ENCODE measurements around the gene CD9. TPM values are rescaled to one million over a fixed set of nuclear protein-coding genes. Genes with fewer than 3 reads are reported as not detected.

The CD9 gene
- polyA plus RNA-seq, 1 of the 3 experiments (the other 2 are of a cell fraction), result 76.6 TPM

DNA sequence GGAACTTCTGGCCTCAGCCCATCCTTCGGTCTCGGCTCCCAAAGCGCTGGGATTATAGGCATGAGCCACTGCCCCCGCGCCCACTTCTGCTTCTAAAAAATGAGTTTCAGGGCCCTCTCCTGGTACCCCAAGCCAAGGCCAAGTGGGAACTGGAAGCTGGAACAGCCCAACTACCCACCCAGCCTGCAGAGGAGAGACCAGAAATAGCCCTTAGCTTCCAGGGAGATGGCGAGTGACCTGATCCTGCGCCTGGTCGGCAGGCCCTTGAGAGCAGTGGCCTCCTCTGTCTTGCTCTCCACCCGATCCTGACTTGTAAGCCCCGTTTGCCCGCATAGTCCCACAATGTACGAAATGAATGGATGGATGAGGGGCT, 79.0 kb downstream of the CD9 start:
- Histone ChIP-seq H3K9me2 (no peaks in the 10 kb centered on the region), H3K27me3 (ENCODE audit: insufficient read depth) (no peaks in the 10 kb centered on the region), H4K20me1 (ENCODE audit: insufficient read depth) (no peaks in the 10 kb centered on the region), H3K4me2 (no peak overlapping the region; the same call in 1 of the 2 replicates), H3K9ac (peak overlapping the region; percentile 20; the same call in 1 of the 2 replicates), H3K27ac (ENCODE audit: low read depth in 2 of 2, low read length in 1 of 2) (peak overlapping the region in 1 of 2 experiments; percentile 88; a peak in 2 of 4 replicates), H3K9me3 (no peaks in the 10 kb centered on the region), H3K4me3 (ENCODE audit: low read depth in 2 of 2, low read length in 1 of 2) (no peak overlapping the region), H3K4me1 (ENCODE audit: control insufficient read depth in 1 of 2, insufficient read depth in 2 of 2, low read depth in 1 of 2, low read length in 1 of 2) (peaks cover 27 to 32% of the 10 kb centered on the region in 2 experiments; a peak in 3 of 4 replicates), H3K36me3 (replicated peaks in 1 of 2; ENCODE audit: control insufficient read depth in 1 of 2, insufficient read depth in 2 of 2, low read length in 1 of 2) (no peaks in the 10 kb centered on the region), H2AFZ (ENCODE audit: low read depth) (no peak overlapping the region), H3K79me2 (ENCODE audit: insufficient read depth) (no peaks in the 10 kb centered on the region), H3F3A (replicated peaks; ENCODE audit: insufficient read depth) (peaks cover 21% of the 10 kb centered on the region)
- CTCF ChIA-PET, result interaction anchor here (0.5 to 8.8 kb wide), 47 partner anchors 9 to 319 kb away, joined by 3 to 299 read pairs (median 7); partner anchors contain the start of gene CD9
- POLR2A ChIA-PET, result interaction anchor here (0.5 to 2.0 kb wide), 6 partner anchors 8 to 83 kb away, joined by 3 to 10 read pairs (median 4); partner anchors contain the start of gene CD9
- WGBS (ENCODE audit: low lambda C conversion rate), result 89% methylated on average over 12 of the region's 12 CpGs
- TF ChIP-seq EP300 (IDR thresholded peaks at IDR 0.05; ENCODE audit: borderline replicate concordance in 1 of 2, low read depth in 1 of 2, low read length in 1 of 2) (no peak), RAD21 (IDR thresholded peaks at IDR 0.05; ENCODE audit: low read length) (no peak), RXRA (IDR thresholded peaks at IDR 0.05; ENCODE audit: borderline replicate concordance, low read depth) (no peak), CHD2 (IDR thresholded peaks at IDR 0.05; ENCODE audit: low read length, partially characterized antibody) (no peak), GATA2 (CRISPR knock-in tag; IDR thresholded peaks at IDR 0.05) (no peak), YY1 (IDR thresholded peaks at IDR 0.05; ENCODE audit: low read depth) (no peak), NFIC (IDR thresholded peaks at IDR 0.05; ENCODE audit: borderline replicate concordance) (no peak), MXI1 (IDR thresholded peaks at IDR 0.05; ENCODE audit: low read depth, low read length) (no peak), SIN3A (IDR thresholded peaks at IDR 0.05; ENCODE audit: borderline replicate concordance, low read depth, low read length) (no peak), TEAD4 (IDR thresholded peaks at IDR 0.05; ENCODE audit: borderline replicate concordance, insufficient read depth) (no peak), FOSL2 (IDR thresholded peaks at IDR 0.05; ENCODE audit: borderline replicate concordance, low read depth) (no peak), JUND (IDR thresholded peaks at IDR 0.05) (no peak), NRF1 (IDR thresholded peaks at IDR 0.05; ENCODE audit: low read depth, low read length) (no peak)
- TF ChIP-seq, protein P1, sequence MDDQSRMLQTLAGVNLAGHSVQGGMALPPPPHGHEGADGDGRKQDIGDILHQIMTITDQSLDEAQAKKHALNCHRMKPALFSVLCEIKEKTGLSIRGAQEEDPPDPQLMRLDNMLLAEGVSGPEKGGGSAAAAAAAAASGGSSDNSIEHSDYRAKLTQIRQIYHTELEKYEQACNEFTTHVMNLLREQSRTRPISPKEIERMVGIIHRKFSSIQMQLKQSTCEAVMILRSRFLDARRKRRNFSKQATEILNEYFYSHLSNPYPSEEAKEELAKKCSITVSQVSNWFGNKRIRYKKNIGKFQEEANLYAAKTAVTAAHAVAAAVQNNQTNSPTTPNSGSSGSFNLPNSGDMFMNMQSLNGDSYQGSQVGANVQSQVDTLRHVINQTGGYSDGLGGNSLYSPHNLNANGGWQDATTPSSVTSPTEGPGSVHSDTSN (IDR thresholded peaks at IDR 0.05), result no peak
- TF ChIP-seq, protein P2, sequence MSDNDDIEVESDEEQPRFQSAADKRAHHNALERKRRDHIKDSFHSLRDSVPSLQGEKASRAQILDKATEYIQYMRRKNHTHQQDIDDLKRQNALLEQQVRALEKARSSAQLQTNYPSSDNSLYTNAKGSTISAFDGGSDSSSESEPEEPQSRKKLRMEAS (IDR thresholded peaks at IDR 0.05; ENCODE audit: low read depth), result no peak
- TF ChIP-seq, protein P3, sequence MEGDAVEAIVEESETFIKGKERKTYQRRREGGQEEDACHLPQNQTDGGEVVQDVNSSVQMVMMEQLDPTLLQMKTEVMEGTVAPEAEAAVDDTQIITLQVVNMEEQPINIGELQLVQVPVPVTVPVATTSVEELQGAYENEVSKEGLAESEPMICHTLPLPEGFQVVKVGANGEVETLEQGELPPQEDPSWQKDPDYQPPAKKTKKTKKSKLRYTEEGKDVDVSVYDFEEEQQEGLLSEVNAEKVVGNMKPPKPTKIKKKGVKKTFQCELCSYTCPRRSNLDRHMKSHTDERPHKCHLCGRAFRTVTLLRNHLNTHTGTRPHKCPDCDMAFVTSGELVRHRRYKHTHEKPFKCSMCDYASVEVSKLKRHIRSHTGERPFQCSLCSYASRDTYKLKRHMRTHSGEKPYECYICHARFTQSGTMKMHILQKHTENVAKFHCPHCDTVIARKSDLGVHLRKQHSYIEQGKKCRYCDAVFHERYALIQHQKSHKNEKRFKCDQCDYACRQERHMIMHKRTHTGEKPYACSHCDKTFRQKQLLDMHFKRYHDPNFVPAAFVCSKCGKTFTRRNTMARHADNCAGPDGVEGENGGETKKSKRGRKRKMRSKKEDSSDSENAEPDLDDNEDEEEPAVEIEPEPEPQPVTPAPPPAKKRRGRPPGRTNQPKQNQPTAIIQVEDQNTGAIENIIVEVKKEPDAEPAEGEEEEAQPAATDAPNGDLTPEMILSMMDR (IDR thresholded peaks at IDR 0.05), result no peak
- DNase-seq, result no peak
